Measurements from ENCODE around the gene WDFY1.

GRCh38 chr2:223835701-223836532 lies 109.2 kb downstream of the WDFY1 start:
- TF ChIP-seq CTCF (IDR thresholded peaks at IDR 0.05; ENCODE audit: low read depth, low read length): no peak
- TF ChIP-seq POLR2A (IDR thresholded peaks at IDR 0.05; ENCODE audit: extremely low read depth, insufficient read length): no peak

All from NB4 (cell line).